IMR-90 (cell line): ENCODE data around the gene GNPTG. TPM values are rescaled to one million over a fixed set of nuclear protein-coding genes. Genes with fewer than 3 reads are reported as not detected.

Experiments
- ATAC-seq: fragments of 200-7000 bp; cut with Tn5 transposase; 2 replicates; pipeline ENCODE4 v1.9.1; 2020; ENCODE audit warnings: low read depth, mild to moderate bottlenecking, moderate library complexity
- BruUV-seq: library from RNA; stranded (reverse); fragments of 400-500 nt; replicated peaks from 2 replicates; lab custom pipeline; 2021; lab: Mats Ljungman, UMichigan
- CTCF ChIA-PET: fragments of 300-600 bp; formaldehyde crosslinking; extraction: SDS; loops from one replicate; lab custom pipeline; 2021; ENCODE audit warnings: antibody characterized with exemption; lab: Yijun Ruan, JAX
- POLR2A ChIA-PET: fragments of 300-600 bp; sonication (Branson Sonifier 250); formaldehyde crosslinking; loops from one replicate; lab custom pipeline; 2022; ENCODE audit warnings: antibody characterized with exemption; ENCODE audit not compliant: unreplicated experiment; lab: Charles Lee
- DNase-seq: peaks from one replicate; pipeline ENCODE4 v3.0.0; 2013
- H2AFZ ChIP-seq: replicated peaks from 2 replicates; pipeline ENCODE3; 2013; ENCODE audit warnings: low read length, mild to moderate bottlenecking; ENCODE audit not compliant: poor library complexity
- H2AK5ac ChIP-seq: 2 replicates; pipeline ENCODE4 v1.6.1; 2013; ENCODE audit warnings: low read depth, low read length, inconsistent platforms
- H2AK9ac ChIP-seq: replicated peaks from 2 replicates; pipeline ENCODE3; 2013; ENCODE audit warnings: mild to moderate bottlenecking, low read depth, low read length, moderate library complexity; ENCODE audit not compliant: poor library complexity
- H2BK120ac ChIP-seq: 2 replicates; pipeline ENCODE4 v1.6.1; 2013; ENCODE audit warnings: low read depth, low read length, inconsistent platforms
- H2BK15ac ChIP-seq: 3 replicates; pipeline ENCODE4 v1.6.1; 2013; ENCODE audit warnings: low read depth, low read length, inconsistent platforms
- H2BK20ac ChIP-seq: 2 replicates; pipeline ENCODE4 v1.6.1; 2013; ENCODE audit warnings: low read depth, mild to moderate bottlenecking, inconsistent platforms, low read length, moderate library complexity
- H2BK5ac ChIP-seq: 2 replicates; pipeline ENCODE4 v1.6.1; 2013; ENCODE audit warnings: mild to moderate bottlenecking, low read depth, low read length, inconsistent platforms; ENCODE audit not compliant: poor library complexity, severe bottlenecking
- H3K14ac ChIP-seq: replicated peaks from 2 replicates; pipeline ENCODE4 v1.6.1; 2013; ENCODE audit warnings: low read depth, low read length, inconsistent platforms
- H3K18ac ChIP-seq: 2 replicates; pipeline ENCODE4 v1.6.1; 2013; ENCODE audit warnings: low read depth, low read length, control low read depth
- H3K23ac ChIP-seq: 2 replicates; pipeline ENCODE4 v1.6.1; 2013; ENCODE audit warnings: low read depth, low read length, inconsistent platforms
- H3K27ac ChIP-seq: 2 replicates; pipeline ENCODE4 v1.5.1; 2013; ENCODE audit warnings: mild to moderate bottlenecking, control low read depth, low read length; ENCODE audit not compliant: insufficient read depth
- H3K27me3 ChIP-seq: 2 replicates; pipeline ENCODE4 v1.6.1; 2013; ENCODE audit warnings: low read length; ENCODE audit not compliant: control insufficient read depth, insufficient read depth
- H3K36me3 ChIP-seq: 2 replicates; pipeline ENCODE4 v1.6.1; 2013; ENCODE audit warnings: low read length, mixed read lengths; ENCODE audit not compliant: control insufficient read depth, insufficient read depth
- H3K4ac ChIP-seq: 2 replicates; pipeline ENCODE4 v1.6.1; 2013; ENCODE audit warnings: low read depth, low read length, inconsistent platforms
- H3K4me1 ChIP-seq: 2 replicates; pipeline ENCODE4 v1.6.1; 2013; ENCODE audit warnings: low read length, mixed read lengths; ENCODE audit not compliant: control insufficient read depth, insufficient read depth
- H3K4me2 ChIP-seq: 2 replicates; pipeline ENCODE4 v1.6.1; 2013; ENCODE audit warnings: low read depth, mild to moderate bottlenecking, control low read depth, low read length, moderate library complexity
- H3K4me3 ChIP-seq: 2 replicates; pipeline ENCODE4 v1.5.1; 2013; ENCODE audit warnings: low read depth, mild to moderate bottlenecking, control low read depth, low read length, moderate library complexity; ENCODE audit not compliant: insufficient read depth
- H3K56ac ChIP-seq: 2 replicates; pipeline ENCODE4 v1.6.1; 2013; ENCODE audit warnings: low read length, inconsistent platforms; ENCODE audit not compliant: insufficient read depth; ENCODE audit errors: extremely low read depth
- H3K79me1 ChIP-seq, 2 experiments: 2 replicates each; pipeline ENCODE4 v1.6.1; 2013; ENCODE audit warnings: low read length in 2 of 2, inconsistent platforms in 1 of 2, low read depth in 1 of 2
- H3K9ac ChIP-seq: 2 replicates; pipeline ENCODE4 v1.6.1; 2013; ENCODE audit warnings: low read depth, low read length, control low read depth
- H3K9me1 ChIP-seq: 2 replicates; pipeline ENCODE4 v1.6.1; 2013; ENCODE audit warnings: low read length, inconsistent platforms; ENCODE audit not compliant: insufficient read depth
- H3K9me3 ChIP-seq: 2 replicates; pipeline ENCODE4 v1.6.1; 2013; ENCODE audit warnings: low read length; ENCODE audit not compliant: control insufficient read depth, insufficient read depth
- H4K20me1 ChIP-seq: 2 replicates; pipeline ENCODE4 v1.6.1; 2013; ENCODE audit warnings: low read length, inconsistent platforms; ENCODE audit not compliant: insufficient read depth
- H4K5ac ChIP-seq: 2 replicates; pipeline ENCODE4 v1.6.1; 2013; ENCODE audit warnings: mild to moderate bottlenecking, low read depth, low read length, control low read depth
- H4K8ac ChIP-seq, 2 experiments: 2 replicates each; pipeline ENCODE4 v1.6.1; 2013; ENCODE audit warnings: low read depth in 2 of 2, low read length in 2 of 2, control low read depth in 1 of 2, inconsistent platforms in 1 of 2
- H4K91ac ChIP-seq: 2 replicates; pipeline ENCODE4 v1.6.1; 2013; ENCODE audit warnings: low read depth, low read length, inconsistent platforms; ENCODE audit not compliant: insufficient read depth
- BHLHE40 ChIP-seq: fragments of 150-350 bp; IDR thresholded peaks from 2 replicates; pipeline ENCODE4 v1.6.1; 2016; ENCODE audit warnings: mild to moderate bottlenecking, low read depth, low read length
- CEBPB ChIP-seq: IDR thresholded peaks from 2 replicates; pipeline ENCODE4 v1.6.1; 2012; ENCODE audit warnings: low read depth, low read length, improper control_type of control experiment
- CHD1 ChIP-seq: IDR thresholded peaks from 2 replicates; pipeline ENCODE4 v1.6.1; 2012; ENCODE audit warnings: low read depth, low read length, improper control_type of control experiment
- MAZ ChIP-seq: IDR thresholded peaks from 2 replicates; pipeline ENCODE4 v1.6.1; 2012; ENCODE audit warnings: low read depth, mild to moderate bottlenecking, low read length, improper control_type of control experiment, moderate library complexity, borderline replicate concordance
- MXI1 ChIP-seq: IDR thresholded peaks from 2 replicates; pipeline ENCODE4 v1.6.1; 2012; ENCODE audit warnings: low read depth, mild to moderate bottlenecking, low read length, moderate library complexity, borderline replicate concordance
- RAD21 ChIP-seq: IDR thresholded peaks from 2 replicates; pipeline ENCODE4 v1.6.1; 2012; ENCODE audit warnings: low read length, improper control_type of control experiment
- RCOR1 ChIP-seq: IDR thresholded peaks from 2 replicates; pipeline ENCODE4 v1.6.1; 2012; ENCODE audit warnings: mild to moderate bottlenecking, low read length, improper control_type of control experiment; ENCODE audit not compliant: insufficient replicate concordance
- RFX5 ChIP-seq: IDR thresholded peaks from 2 replicates; pipeline ENCODE4 v1.8.0; 2012; ENCODE audit warnings: low read depth, mild to moderate bottlenecking, low read length, moderate library complexity
- WGBS, 2 experiments: methylation state at CpG; one replicate each; pipeline versions ENCODE4 v1.1.5 to v1.1.7; 2013; ENCODE audit warnings: missing lambda C conversion rate in 2 of 2; ENCODE audit not compliant: insufficient read length in 1 of 2; ENCODE audit errors: extremely low coverage in 2 of 2; 5-methylcytosine and 5-hydroxymethylcytosine counted together
- dilution Hi-C: fragments of 300-500 bp; cut with HindIII; formaldehyde crosslinking; loops from one replicate; pipeline ENCODE4 v1.14.3; 2018; ENCODE audit warnings: low sequenced_read_pairs; ENCODE audit not compliant: unreplicated experiment
- in situ Hi-C: fragments of 300-500 bp; cut with MboI; formaldehyde crosslinking; loops from 3 replicates; pipeline ENCODE4 v1.14.3; 2019; ENCODE audit warnings: low sequenced_read_pairs, inconsistent platforms, mixed read lengths
- intact Hi-C: fragments of 100-400 bp; cut with micrococcal nuclease; formaldehyde crosslinking; loops from 2 replicates; pipeline ENCODE4 v1.10.0; 2022
- polyA plus RNA-seq, 3 experiments: library from polyadenylated mRNA; depleted of rRNA; stranded (reverse); fragments of >200 nt; gene quantifications; 2 replicates each; pipeline ENCODE4 v1.2.3, GENCODE V29; 2012; ENCODE audit warnings: low replicate concordance in 1 of 3
- total RNA-seq: library from RNA; depleted of rRNA; stranded (reverse); fragments of >200 nt; gene quantifications from 2 replicates; pipeline ENCODE4 v1.2.3, GENCODE V29; 2012

Gene GNPTG
- total and polyA plus RNA-seq, 2 of the 4 experiments (the other 2 are of a cell fraction), result 14.9 to 70.8 TPM

GRCh38 chr16:1385232-1385631 lies 33.5 kb downstream of the GNPTG start:
- 95% methylated on average over 35 of the region's 39 CpGs; no CpG with 5 or more reads in 1 of the 2 experiments for WGBS, 2 experiments
- POLR2A ChIA-PET, result no interaction called here

More at GRCh38 chr16:1385232-1385631, 33.5 kb downstream of the GNPTG start:
- Histone ChIP-seq H3K36me3 (peaks cover 33% of the 10 kb centered on the region), H3K4me3 (no peak overlapping the region), H3K23ac (no peak overlapping the region), H3K4me1 (no peaks in the 10 kb centered on the region), H3K56ac (no peak overlapping the region), H4K5ac (no peak overlapping the region), H3K27me3 (no peaks in the 10 kb centered on the region), H3K9me3 (no peaks in the 10 kb centered on the region), H2BK5ac (no peak overlapping the region), H3K9ac (no peak overlapping the region), H4K8ac (no peak overlapping the region), H3K79me1 (no peaks in the 10 kb centered on the region; a peak in 1 of 4 replicates), H3K27ac (no peak overlapping the region), H3K14ac (no peak overlapping the region), H3K9me1 (no peaks in the 10 kb centered on the region), H2BK20ac (no peak overlapping the region), H3K4ac (no peak overlapping the region), H4K20me1 (no peaks in the 10 kb centered on the region), H2AK9ac (no peak overlapping the region), H3K18ac (no peak overlapping the region), H4K91ac (no peak overlapping the region), H2BK120ac (no peak overlapping the region), H2BK15ac (no peak overlapping the region), H2AK5ac (no peak overlapping the region), H2AFZ (no peak overlapping the region), H3K4me2 (no peak overlapping the region)
- intact Hi-C loops, result no loop called here
- no peak for TF ChIP-seq MXI1
- TF ChIP-seq RCOR1, result no peak
- no peak for TF ChIP-seq CHD1
- no peak for TF ChIP-seq RFX5
- no peak for TF ChIP-seq CEBPB
- no peak for TF ChIP-seq BHLHE40
- no peak for TF ChIP-seq RAD21
- TF ChIP-seq MAZ, result no peak
- DNase-seq (no peak), ATAC-seq (no peak)
- dilution Hi-C loops, result no loop called here
- in situ Hi-C loops, result no loop called here
- no TSS peak for BruUV-seq
- CTCF ChIA-PET, result no interaction called here
